Epidermal melanocyte (primary cell): Measurements from ENCODE around the gene TCF4.

Experiments
- DNase-seq: peaks from one replicate; pipeline ENCODE4 v3.0.0; 2011; ENCODE audit warnings: low spot score; ENCODE audit not compliant: insufficient read length

The TCF4 gene

DNA sequence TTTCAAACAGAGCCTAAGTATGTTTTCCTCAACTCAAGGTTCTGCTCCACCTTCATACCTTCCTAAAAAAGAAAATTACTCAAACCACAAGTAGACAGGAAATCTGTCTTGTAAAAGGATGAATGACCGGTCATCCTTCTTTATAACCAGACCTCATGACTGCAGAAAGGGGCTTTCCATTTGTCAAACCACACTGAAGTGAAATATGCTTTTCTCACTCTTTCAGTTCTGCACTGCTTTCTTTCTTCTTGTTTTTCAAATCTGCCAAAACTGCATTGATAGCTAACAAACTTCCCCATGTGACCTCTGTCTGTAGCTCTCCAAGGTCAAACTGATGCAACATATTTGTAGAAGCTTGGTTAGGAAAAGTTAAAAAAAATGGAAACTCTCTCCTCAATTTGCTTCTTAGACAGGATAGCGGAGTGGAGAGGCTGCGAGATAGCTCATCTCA is 319.8 kb downstream of the TCF4 start:
- no peak for DNase-seq

DNA sequence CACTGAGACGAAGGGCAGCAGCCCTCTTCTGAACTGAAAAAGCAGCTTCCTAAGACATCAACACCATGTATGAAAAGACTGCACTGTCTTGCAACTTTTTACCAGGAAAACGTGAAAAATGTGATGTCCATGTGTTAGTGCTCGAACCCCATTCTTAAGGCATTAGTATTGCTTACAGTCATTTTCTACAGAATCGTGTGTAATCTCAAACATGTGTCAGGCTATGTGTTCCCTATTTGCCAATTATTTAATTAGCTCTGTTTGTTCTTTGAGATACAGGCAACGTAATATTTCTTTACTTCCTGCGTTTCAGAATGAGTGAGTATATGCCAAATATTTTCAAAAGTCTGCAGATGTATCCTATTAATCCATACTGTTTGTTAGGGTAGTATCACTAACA is 321.0 kb downstream of the TCF4 start:
- no peak for DNase-seq

DNA sequence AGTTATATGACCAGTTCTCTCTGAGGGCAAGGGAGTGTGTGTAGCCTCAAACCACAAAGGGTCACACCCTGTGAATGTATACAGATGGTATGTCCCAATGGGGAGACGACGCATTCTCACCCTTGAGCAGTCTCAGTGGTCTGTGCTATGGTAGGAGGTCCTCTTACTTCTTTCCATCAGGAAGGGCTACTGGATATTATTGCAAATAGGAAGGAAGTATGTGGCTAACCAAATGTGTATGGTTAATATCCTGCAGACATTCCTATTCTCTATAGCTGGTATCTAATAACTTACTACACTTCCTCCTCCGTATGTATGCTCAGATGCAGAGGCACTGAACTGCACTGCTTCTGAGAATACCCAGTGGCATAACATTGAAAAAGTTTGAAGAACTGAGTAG is 322.0 kb downstream of the TCF4 start:
- DNase-seq: no peak

DNA sequence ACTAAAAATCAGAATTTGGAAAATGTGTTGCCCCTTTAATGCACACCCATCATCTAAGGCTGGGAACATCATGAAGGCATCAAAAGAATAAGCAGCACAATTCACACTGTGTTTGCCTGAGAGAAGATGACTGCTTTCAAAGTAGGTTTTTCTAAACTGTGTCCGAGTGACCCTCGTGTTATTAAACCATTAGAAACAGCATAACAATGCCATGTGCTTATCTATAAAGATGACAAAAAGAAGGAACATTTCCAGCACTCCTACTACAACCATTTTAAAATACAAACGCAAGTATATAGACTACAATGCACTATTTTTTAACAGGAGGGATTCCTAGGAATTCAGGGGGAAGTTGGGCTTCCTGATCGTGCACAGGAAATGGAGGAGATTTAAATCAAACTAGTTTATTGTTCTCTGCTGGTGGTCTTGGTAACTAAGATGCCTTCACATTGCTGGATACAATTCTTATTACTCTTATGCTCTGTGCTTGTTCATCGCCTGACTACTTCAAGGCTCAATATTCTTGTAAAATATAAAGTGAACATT is 322.8 kb downstream of the TCF4 start:
- DNase-seq: no peak

- DNase-seq: no peak
These were observed 323.9 kb downstream of the TCF4 start for GRCh38 chr18:55264108-55264507.

- DNase-seq: no peak
These were observed 325.9 kb downstream of the TCF4 start for GRCh38 chr18:55262021-55262560.

GRCh38 chr18:55261253-55261652 is 326.7 kb downstream of the TCF4 start:
- DNase-seq: no peak

GRCh38 chr18:55258088-55258487 is 329.9 kb downstream of the TCF4 start:
- no peak for DNase-seq

GRCh38 chr18:55256929-55257289 is 331.1 kb downstream of the TCF4 start:
- no peak for DNase-seq

DNA sequence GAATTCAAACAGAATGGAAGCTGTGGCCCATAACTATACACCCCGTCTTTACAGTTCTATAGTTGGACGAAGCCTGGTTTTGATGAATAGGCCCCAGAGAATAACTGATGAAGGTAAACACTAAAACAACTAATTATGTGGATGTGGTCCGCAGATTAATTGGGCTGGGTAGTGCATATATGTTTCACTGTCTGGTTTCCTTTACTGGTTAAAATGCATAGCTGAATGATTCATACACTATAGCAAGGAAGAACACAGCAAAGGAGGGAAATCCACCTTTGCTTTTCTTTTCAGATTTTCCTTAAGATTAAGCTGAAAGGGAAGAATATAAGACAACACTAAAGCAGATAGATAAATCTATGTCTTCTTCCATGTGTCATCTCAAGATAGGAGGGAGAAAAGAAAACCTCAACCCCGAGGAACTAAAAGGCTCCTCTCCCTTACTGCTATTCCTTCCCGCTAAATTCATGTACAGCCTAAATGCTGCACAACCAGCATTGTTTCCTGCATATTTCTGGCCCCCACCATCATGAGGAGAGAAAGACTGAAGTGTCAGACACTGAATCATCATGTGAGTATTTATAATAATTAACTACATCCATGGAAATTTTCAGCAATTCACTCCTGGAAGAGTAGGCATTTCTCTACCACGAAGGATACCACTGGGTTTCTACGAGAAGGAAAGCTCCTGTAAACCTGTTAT is 331.6 kb downstream of the TCF4 start:
- DNase-seq: no peak

GRCh38 chr18:55253814-55254213 is 334.2 kb downstream of the TCF4 start:
- DNase-seq: no peak

- DNase-seq: no peak
These were observed 335.1 kb downstream of the TCF4 start for GRCh38 chr18:55252901-55253300.

DNA sequence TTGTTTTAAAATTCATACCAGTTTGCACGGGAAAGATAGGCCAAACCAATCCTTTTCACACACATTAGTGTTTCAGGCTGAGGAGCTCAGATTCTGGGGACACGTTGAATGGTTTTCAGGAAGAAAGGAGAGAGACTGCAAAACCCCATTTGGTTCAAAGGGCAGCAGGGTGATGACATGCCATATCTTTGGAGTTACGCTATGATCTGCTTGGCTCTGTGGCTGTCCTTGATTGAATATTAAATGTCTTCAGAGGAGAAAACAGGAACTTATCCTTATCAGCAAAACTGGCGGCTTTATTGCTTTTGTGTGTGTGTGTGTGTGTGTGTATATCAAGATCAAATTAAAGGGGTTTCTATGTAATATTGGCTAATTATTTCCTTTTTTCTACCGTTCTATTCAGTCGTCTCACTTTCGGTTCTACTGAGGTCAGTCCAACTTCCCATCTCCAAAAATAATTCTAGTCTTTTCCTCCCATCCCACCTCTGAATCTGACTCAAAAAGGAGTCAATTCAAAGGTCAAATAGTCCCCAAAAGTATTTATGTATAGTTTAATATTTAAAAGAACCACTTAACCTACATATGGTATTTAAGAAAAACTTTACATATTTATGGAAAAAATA is 335.8 kb downstream of the TCF4 start:
- DNase-seq: no peak

- DNase-seq: no peak
These were observed 336.6 kb downstream of the TCF4 start for GRCh38 chr18:55251254-55251971.

DNA sequence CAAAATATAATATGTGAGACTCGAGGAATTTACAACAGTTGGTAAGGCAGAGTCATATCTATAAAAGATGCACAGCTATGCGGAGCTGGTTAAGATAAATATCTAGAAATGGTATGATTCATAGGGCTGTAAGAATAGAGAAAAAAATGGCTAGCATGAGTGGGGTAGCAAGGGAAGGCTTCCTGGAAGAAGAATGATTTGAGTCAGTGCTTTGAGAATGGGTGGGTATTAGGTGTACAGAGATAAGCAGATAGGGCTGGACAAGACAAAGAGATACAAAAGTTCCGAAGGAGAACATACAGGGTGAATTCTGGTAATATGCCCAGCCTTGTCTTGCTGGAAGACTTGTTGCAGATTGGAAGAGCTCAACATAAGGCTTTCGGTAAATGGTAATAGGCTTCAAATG is 337.2 kb downstream of the TCF4 start:
- no peak for DNase-seq

DNA sequence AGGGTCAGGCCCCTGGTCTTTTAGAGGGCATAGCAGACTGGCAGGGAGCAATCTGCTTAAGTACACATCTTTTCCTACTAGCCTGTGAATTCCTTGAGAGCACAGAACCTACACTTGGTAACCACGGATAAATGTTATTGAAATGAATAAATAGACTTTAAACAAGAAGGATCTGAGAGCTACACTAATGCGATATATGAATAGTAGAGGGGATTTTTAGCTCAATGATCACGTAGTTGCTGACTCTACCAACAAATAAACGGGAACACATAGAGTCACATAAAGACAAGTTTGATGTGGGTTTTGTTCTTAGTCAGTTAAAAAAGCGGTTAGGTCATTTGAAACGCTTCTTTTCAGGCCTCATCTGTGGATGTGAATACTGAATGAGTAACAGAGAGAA is 338.4 kb downstream of the TCF4 start:
- no peak for DNase-seq

- no peak for DNase-seq
These were observed 339.5 kb downstream of the TCF4 start for GRCh38 chr18:55248495-55248894.

DNA sequence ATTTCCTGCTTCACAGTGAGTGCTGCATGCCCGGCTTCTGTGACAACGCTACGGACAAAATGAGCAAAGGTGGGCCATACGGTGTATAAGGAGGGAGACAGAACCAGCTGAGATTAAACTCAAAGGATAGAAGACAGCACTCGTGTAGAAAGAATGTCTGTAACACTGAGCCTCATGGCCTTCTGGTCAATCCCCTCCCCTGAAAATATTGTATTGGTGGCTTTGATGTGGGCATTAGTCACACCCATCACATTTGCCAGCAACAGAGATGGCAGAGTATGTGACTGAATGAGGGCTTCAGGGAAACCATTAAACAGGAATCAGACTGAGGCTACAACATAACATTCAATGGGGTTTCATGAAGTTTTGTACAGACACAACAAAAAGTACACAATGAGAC is 341.0 kb downstream of the TCF4 start:
- no peak for DNase-seq

- no peak for DNase-seq
These were observed 341.7 kb downstream of the TCF4 start for GRCh38 chr18:55246278-55246677.

GRCh38 chr18:55245211-55245614 is 342.8 kb downstream of the TCF4 start:
- DNase-seq: no peak

DNA sequence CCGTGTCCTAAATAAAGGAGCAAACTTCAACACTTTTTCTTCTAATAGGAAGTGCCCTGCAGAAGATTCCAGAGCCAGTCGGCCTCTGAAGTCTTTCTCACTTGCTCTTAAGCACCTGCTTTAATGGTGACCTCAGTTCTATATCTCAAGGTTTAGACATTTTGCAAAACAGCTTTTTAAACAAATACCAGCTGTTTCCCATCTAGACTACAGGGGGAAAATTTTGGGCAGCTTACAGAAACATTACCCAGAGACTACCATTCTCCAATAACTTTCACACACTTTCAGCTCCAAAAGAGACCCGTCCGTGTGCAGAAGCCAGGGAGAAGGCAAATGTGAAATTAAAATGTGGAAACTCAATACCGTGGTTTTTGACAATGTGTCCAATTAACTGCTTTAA is 343.4 kb downstream of the TCF4 start:
- no peak for DNase-seq

DNA sequence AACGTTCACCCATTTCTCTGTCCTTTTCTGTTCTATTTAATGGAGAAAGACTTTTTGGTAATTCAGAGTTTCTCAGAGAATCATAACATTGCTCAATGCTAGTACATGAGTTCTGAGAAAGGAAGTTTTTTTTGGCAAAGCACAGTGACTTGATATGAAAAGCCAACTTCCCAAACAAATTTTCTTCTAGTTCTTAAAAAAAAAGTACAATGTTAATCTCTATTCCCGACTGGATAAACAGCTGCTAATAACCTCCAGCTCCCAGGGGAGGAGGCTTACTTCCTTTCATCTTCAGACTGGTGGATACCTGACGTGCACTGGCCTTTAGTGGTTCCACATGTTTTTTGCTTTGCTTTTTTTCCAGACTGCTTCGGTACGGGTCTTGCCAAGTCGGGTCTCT is 344.1 kb downstream of the TCF4 start:
- no peak for DNase-seq
